ENCODE measurements around the gene TTLL5.

DNA sequence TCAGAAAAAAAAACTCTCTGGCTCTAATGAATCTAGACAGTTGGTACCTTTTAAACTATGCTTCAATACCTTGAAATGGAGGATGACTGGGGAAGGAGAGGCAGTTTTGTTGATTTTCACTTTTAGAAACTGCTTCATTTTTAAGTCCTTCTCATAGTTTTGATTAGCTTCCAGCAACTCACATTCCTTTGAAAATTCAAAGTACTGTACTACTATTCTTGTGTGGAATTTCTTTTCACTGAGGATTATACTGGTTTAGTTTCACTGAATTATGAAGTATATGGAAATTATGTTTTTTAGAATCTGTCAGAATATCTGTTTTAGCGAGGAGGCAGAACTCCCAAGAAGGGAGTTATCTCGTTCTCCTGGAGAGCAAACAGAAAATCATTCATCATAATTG lies 204.5 kb downstream of the TTLL5 start:
- TF ChIP-seq, protein P1, sequence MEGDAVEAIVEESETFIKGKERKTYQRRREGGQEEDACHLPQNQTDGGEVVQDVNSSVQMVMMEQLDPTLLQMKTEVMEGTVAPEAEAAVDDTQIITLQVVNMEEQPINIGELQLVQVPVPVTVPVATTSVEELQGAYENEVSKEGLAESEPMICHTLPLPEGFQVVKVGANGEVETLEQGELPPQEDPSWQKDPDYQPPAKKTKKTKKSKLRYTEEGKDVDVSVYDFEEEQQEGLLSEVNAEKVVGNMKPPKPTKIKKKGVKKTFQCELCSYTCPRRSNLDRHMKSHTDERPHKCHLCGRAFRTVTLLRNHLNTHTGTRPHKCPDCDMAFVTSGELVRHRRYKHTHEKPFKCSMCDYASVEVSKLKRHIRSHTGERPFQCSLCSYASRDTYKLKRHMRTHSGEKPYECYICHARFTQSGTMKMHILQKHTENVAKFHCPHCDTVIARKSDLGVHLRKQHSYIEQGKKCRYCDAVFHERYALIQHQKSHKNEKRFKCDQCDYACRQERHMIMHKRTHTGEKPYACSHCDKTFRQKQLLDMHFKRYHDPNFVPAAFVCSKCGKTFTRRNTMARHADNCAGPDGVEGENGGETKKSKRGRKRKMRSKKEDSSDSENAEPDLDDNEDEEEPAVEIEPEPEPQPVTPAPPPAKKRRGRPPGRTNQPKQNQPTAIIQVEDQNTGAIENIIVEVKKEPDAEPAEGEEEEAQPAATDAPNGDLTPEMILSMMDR (IDR thresholded peaks at IDR 0.05; ENCODE audit: insufficient read depth, low read length): no peak
- TF ChIP-seq POLR2AphosphoS5 (IDR thresholded peaks at IDR 0.05; ENCODE audit: low read depth): no peak
